GM18511 (cell line): Measurements from ENCODE around the gene MALSU1.

Experiments used
- ATAC-seq: cut with Tn5 transposase; IDR thresholded peaks from one replicate; pipeline ENCODE4 v1.9.1; 2021; ENCODE audit warnings: mild to moderate bottlenecking, moderate library complexity; ENCODE audit not compliant: unreplicated experiment

The MALSU1 gene

GRCh38 chr7:23334482-23335056 lies 35.4 kb downstream of the MALSU1 start:
- ATAC-seq, result no peak

- no peak for ATAC-seq
Measured at GRCh38 chr7:23335136-23335535, 36.0 kb downstream of the MALSU1 start.

DNA sequence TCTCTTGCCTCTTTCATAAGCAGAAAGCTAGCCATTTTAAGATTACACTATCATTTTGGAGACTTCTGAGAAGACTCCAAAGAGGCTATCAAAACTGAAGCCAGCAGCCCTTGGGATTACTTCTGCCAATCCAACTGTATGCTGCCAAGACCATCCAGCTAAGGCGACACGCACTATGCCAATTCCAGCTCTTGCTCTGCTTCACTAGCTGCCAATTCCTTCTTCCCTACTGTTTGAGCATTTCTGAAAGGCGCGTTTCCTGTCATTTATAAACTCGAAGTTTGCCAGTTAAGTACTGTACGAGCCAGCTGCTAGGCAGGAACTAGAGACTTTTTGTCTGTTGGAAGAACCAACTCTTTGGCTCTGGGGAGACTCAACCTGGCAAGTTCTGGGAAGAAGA lies 36.5 kb downstream of the MALSU1 start:
- ATAC-seq, result no peak

DNA sequence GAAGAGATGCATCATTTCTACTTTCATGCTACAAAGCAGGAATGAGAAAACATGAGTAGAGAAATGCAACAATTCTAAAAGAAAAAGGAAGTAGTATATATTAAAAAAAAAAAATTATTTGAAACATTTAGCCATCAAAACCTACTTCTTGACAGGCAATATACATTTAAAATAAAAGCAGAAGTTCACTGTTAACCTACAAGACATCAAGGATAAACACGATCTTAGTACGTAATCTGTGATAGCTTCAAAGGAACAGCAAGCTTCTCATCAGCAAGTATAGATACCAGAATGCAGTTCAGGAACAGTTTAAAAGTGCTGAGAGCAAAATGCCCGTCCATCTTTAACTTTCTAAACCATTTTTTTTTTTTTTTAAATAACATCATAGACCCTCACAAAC lies 36.9 kb downstream of the MALSU1 start:
- ATAC-seq, result no peak

DNA sequence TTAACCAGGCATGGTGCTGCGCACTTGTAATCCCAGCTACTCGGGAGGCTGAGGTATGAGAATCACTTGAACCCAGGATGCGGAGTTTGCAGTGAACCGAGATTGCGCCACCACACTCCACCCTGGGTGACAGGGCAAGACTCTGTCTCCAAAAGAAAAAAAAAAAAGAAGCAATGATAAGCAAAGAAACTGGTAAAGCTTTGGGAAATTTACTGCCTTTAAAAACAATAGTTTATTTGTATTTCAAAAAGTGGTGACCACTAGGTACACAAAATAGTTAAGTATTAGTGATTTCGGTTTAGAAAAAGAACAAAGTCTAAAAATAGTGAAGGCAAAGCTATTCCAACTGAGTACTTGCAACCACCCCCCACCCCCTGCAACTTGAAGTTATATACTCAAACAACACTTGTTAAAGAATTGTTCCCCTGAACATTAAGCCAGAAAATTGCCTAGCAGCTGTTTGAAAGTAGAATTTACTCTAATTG lies 37.7 kb downstream of the MALSU1 start:
- no peak for ATAC-seq

DNA sequence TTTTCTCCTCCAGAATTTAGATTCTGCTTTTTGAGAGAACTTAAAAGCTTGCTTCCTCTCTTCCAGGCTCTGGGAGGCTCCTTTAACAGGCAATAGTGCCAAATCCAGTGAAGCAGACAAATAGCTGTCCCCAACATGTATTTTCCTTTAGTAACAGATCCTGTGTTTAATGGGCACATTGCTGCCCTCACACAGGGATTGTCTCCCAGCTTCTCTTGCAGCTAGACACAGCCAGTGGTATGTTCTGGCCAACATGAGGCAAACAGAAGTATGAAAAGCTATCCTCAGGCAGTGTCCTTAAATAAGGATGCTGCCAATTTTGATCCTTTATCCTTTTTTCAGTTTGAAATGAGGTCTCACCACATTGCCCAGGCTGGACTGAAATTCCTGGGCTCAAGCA lies 38.2 kb downstream of the MALSU1 start:
- no peak for ATAC-seq

DNA sequence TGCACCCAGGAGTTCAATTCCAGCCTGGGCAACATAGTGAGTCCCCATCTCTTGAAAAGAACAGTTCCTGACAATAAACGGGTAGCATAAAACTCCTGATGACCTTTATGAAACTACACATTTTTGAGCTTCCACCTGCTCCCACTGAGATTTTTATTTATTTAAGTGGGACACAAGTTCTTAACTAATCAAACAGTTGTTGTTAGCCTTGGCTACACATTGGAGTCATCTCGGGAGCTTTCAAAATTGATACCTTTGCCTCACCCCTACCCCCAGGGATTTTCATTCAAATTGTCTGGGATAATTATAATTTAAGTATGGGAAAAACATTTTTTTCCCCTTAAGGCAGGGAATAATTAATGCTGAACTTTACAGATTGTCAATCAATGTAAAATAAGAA lies 39.3 kb downstream of the MALSU1 start:
- no peak for ATAC-seq

- no peak for ATAC-seq
Measured at GRCh38 chr7:23338863-23339262, 39.7 kb downstream of the MALSU1 start.

GRCh38 chr7:23341846-23342598 lies 42.9 kb downstream of the MALSU1 start:
- no peak for ATAC-seq

DNA sequence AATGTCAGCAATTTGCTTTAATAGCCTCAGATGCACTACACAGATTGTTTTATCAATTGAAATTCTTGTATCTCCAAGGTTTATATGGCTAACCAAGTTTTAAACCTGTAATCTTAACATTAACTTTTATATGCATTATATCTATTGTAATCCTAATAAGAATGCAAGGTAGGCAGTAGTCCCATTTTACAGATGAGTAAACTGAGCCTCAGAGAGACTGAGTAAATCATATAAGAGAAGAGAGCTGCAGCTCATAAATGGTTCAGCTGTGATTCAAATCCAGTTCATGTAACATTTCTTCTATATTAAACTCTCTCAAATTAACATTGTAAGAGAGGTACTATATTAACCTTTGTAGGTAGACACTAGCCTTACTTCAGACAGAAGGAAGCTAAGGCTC lies 44.0 kb downstream of the MALSU1 start:
- ATAC-seq, result no peak

GRCh38 chr7:23343806-23344475 lies 44.8 kb downstream of the MALSU1 start:
- no peak for ATAC-seq

GRCh38 chr7:23345601-23346000 lies 46.5 kb downstream of the MALSU1 start:
- no peak for ATAC-seq

DNA sequence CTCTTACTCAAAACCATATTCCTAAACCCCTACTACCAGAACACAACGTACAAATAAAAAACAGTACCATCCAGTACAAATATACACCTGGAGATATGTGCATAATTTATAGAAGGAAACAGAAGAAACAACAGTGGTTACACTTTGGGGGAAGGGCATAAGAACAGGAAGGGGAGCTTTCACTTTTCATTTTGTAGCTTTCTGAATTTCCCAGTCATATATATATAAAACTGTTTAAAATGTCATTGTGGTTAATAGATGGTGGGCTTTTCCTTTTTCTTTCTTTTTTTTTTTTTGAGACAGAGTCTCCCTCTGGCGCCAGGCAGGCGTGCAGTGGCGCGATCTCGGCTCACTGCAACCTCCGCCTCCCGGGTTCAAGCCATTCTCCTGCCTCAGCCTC lies 47.2 kb downstream of the MALSU1 start:
- ATAC-seq, result peak; percentile 56

- no peak for ATAC-seq
Measured at GRCh38 chr7:23347033-23347681, 48.0 kb downstream of the MALSU1 start.

GRCh38 chr7:23347682-23348180 lies 48.6 kb downstream of the MALSU1 start:
- ATAC-seq, result peak; percentile 57

DNA sequence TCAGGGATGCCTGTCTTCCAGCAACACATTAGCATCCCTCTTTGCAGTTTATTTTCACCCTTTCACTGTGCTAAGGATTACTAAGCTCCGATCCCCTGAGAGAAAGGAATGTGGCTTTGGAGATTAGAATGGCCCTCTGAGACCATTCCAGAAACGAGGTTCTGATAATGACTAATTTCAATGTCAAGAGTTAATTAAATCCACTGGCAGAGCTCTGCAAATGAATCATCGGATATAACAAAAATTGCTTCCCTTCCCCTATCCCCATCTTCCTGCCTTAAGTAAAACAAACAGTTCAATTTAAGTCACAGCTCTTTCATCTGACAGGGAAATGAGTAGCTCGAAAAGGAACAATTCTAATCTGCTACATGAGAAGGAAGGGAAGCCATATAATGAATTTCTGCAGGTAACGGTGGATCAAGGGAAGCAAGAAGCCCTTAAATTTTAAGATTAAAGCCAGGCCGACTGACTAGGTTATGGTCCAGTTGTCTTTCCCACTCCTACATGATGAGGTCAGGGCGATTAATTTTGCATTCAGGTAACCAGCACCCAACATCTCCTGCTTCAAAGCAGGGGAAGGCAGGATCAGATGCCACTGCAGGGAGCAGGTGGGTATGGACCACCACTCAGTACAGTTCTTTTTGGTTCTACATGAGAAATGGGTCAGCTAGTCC lies 50.5 kb downstream of the MALSU1 start:
- ATAC-seq, result no peak

DNA sequence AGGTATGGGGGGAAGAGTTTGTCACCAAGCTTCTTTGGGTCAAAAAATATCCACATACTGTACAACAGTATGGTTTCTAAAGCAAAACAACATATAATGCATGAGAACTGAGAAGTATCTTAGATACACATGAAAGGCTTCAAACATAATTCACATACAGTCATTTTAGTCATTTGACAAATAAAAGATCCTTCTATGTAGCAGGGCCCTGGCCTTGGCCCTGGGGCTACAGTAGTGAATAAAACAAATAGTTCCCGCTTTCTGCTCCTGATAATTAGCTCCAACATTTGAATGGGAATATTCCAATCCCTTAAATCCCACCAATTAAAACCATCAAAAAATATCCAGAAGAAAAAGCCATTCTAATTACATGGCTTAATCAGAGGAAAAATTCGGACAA lies 51.3 kb downstream of the MALSU1 start:
- ATAC-seq, result no peak

GRCh38 chr7:23353172-23353571 lies 54.0 kb downstream of the MALSU1 start:
- ATAC-seq, result peak; percentile 80

- ATAC-seq, result no peak
Measured at GRCh38 chr7:23356168-23356567, 57.0 kb downstream of the MALSU1 start.

DNA sequence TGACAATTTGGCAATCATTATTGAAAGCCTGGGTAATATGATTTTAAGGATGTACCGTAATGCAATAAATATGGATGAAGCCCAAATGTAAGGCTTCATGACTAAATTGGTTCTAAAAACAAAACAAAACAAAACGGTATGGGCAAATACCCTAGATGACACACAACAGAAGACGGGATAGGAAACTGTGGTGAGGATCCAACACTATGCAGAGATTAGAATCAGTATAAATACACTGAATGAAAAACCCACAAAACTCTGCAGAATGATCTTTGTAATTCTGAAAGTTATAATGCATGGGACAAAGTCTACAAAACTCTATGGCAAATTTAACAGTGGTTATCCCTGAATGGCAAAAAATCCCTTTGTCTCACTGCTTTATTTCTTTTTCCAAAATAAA lies 57.6 kb downstream of the MALSU1 start:
- no peak for ATAC-seq
